GM18526 (cell line): ENCODE measurements around the gene PAXIP1.

Experiments
- POLR2A ChIP-seq: IDR thresholded peaks from 3 replicates; pipeline ENCODE4 v1.6.1; 2011; ENCODE audit not compliant: insufficient read length; ENCODE audit errors: extremely low read depth

Gene PAXIP1

DNA sequence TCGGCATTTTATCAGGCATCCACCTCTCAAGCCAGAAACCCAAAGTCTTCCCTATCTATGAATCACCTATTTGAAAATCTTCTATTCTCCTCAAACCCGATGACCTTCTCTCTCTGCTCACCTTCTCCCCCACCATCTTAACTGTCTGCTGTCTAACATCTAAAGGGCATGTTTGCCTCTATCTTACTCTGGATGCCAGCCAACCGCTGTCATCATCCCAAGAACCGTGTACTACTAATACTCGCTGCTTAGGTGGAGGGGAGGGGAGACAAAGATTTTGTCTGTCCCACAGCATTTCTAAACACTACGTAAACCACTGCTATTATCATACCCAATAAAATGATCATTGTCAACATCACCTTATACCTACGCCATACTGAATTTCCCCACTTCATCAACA is 29.5 kb downstream of the PAXIP1 start:
- TF ChIP-seq POLR2A, result no peak

GRCh38 chr7:154968336-154969001 is 34.5 kb downstream of the PAXIP1 start:
- TF ChIP-seq POLR2A, result no peak

GRCh38 chr7:154967401-154967955 is 35.4 kb downstream of the PAXIP1 start:
- TF ChIP-seq POLR2A, result no peak

- no peak for TF ChIP-seq POLR2A
These were observed 37.9 kb downstream of the PAXIP1 start for GRCh38 chr7:154965014-154965413.

- TF ChIP-seq POLR2A, result no peak
These were observed 42.7 kb downstream of the PAXIP1 start for GRCh38 chr7:154960063-154960790.

DNA sequence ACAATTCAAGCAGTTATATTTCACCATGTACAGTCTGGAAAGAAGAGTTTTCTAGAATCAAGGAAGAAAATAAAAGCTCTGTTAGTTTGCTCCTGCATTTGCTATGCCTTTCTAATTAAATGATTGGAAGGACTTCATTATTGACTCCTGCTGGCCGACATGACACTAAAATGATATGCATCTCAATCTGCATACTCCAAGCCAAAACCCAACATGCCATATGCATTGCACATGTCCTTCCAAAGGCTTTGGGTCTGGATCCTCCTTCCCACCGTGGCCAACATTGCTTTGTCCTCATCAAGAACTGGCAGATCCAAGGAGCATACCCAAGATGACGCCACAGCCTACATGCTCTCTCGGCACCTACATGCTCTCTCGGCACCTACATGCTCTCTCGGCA is 46.5 kb downstream of the PAXIP1 start:
- no peak for TF ChIP-seq POLR2A

DNA sequence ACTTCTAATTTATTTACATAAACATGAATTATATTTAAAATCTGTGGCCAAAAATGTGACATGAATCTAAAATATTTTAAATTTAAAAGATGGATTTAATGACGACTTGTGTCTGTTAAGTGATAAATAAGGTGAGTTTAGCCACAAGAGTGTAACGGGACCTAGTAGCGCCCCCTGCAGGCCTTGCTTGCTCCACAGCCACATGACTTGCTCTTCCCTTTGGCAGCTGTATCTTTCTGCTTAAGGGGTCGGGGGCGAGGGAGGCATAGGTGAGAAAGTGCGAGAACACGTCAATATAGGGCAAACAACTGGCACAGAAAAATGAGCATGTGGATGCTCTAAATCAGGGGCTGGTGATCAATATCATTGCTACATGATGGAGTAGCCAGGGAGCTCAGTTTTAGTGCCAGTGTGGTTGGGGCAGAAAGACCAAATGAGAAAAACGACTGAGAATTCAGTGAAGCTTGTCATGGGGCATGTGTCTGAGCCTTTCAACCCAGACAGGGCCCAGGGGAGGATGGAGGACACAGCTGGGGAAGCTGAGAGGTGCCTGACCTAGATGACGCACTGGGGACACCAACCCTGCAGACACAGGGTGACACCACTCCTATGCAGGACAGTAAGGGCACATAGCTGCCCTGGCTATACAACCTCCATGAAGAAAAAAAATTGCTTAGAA is 49.8 kb downstream of the PAXIP1 start:
- TF ChIP-seq POLR2A, result no peak

DNA sequence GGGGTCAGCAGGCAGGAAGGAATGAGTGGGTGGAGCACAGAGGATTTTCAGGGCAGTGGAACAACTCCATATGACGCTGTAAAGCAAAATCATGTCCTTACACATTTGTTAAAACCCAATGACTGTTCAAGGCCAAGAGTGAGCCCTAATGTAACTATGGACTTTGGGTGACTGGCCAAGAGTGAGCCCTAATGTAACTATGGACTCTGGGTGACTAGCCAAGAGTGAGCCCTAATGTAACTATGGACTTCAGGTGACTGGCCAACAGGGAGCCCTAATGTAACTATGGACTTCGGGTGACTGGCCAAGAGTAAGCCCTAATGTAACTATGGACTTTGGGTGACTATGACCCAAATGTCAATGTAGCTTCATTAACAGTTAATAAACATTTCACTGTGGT is 52.0 kb downstream of the PAXIP1 start:
- no peak for TF ChIP-seq POLR2A

GRCh38 chr7:154947604-154948003 is 55.3 kb downstream of the PAXIP1 start:
- no peak for TF ChIP-seq POLR2A

- no peak for TF ChIP-seq POLR2A
These were observed 56.8 kb downstream of the PAXIP1 start for GRCh38 chr7:154946166-154946565.

DNA sequence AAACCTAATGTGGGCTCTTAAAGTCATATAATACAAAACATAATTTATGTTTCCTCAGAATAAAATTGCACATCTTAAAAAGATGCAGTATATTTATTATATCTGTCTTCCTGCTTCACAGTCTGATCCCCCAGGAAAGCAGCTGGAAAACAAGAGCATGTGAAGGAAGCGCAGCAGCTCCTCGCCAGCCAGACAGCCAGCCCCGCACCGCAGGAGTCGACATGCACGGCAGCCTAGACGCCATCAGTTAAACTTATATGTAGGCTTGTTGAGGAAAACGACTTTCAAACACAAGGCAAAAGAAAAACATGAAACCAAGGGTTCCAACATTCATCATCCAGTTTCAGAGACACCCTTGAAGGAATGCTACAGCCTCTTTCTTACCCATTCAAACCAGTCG is 59.0 kb downstream of the PAXIP1 start:
- no peak for TF ChIP-seq POLR2A

DNA sequence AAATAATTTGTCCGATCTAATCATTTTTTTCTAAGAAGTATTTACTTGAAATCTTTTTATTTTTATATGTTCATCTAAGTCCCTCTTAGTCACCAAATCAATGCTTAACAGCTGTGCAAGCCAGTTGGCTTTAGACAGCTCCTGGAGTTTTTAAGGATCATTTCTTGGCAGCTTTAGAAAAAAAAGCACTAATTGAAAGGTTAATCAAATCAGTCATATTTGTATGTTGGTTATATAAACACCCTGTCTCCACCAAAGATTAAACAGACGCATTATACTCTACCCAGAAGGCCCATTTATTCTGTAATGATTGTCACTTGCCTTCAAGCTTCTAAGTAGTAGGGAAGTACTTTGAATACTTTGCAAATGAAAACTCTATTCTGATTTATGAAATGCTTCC is 60.2 kb downstream of the PAXIP1 start:
- TF ChIP-seq POLR2A, result no peak

GRCh38 chr7:154937837-154938236 is 65.1 kb downstream of the PAXIP1 start:
- TF ChIP-seq POLR2A, result no peak

DNA sequence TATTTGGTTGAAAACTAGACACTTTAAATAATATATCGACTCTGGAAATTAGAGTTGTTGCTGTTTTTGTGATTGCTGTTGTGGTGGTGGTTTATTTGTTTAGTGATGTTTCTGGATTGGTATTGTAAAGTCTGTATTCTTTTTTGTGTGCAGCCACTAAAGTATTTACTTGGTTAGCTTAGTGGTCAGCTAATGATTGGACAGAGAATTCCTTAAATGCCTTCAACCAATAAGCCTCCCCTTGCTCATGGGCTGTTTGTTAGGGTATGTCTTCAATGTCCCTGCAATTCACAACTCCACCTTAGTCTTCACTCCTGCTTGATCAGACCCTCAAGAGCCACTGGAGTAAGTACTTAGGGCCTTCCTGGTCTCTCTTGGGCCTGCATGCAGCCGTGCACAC is 71.0 kb downstream of the PAXIP1 start:
- no peak for TF ChIP-seq POLR2A

DNA sequence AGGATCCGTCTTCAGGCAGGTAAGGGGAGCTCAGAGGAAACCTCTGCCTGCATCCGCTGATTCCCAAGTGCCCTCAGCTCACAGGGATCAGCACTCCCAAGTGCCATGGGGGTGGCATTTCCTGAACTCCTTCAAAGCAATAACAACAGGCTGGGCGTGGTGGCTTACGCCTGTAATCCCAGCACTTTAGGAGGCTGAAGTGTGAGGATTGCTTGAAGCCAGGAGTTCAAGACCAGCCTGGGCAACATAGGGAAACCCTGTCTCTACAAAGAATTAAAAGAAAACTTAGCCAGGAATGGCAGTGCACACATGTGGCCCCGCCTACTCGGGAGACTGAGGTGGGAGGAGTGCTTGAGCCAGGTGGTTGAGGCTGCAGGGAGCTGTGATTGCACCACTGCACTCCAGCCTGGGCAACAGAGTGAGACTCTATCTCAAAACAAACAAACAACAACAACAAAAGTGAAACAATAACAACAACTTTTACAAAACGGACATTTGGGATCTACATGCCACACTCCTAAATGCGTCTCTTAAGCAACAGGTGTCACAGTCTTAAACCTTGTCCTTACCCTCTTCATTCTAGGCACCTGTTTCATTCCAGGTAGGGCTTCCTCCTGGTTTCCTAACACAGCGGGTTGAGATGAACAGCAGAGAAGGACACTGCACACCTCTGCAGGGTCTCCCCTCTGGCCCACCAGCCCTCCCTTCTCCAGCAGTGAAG is 73.8 kb downstream of the PAXIP1 start:
- TF ChIP-seq POLR2A, result no peak
